ENCODE data around the gene RNF213.

Gene RNF213

GRCh38 chr17:80347536-80347935 lies 86.9 kb downstream of the RNF213 start:
- no peak overlapping the region for H3K4me3 ChIP-seq (ENCODE audit: low read depth, low read length)
- TF ChIP-seq POLR2A (IDR thresholded peaks at IDR 0.05; ENCODE audit: extremely low read depth, insufficient read length) = no peak
- no peak for TF ChIP-seq MYC (IDR thresholded peaks at IDR 0.05; ENCODE audit: low read depth, low read length)
- TF ChIP-seq CTCF (IDR thresholded peaks at IDR 0.05; ENCODE audit: low read depth, low read length) = no peak
- TF ChIP-seq, protein P1, sequence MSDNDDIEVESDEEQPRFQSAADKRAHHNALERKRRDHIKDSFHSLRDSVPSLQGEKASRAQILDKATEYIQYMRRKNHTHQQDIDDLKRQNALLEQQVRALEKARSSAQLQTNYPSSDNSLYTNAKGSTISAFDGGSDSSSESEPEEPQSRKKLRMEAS (IDR thresholded peaks at IDR 0.05; ENCODE audit: low read depth, low read length) = no peak
- no peak for DNase-seq (ENCODE audit: low read depth)

DNA sequence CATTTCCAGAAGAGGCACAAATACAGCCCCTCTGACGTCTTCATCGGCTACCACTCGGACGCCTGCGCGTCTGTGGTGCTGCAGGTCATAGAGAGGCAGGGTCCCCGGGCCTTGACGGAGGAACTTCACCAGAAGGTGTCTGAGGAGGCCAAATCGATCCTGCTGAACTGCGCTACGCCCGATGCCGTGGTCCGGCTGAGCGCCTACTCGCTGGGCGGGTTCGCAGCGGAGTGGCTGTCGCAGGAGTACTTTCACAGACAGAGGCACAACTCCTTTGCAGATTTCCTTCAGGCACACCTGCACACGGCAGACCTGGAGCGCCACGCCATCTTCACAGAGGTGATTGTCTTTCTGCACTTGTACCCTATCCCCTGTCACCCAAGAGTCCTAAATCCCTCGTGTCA lies 87.3 kb downstream of the RNF213 start:
- DNase-seq (ENCODE audit: low read depth) = no peak
- no peak overlapping the region for H3K4me3 ChIP-seq (ENCODE audit: low read depth, low read length)
- TF ChIP-seq POLR2A (IDR thresholded peaks at IDR 0.05; ENCODE audit: extremely low read depth, insufficient read length) = no peak

DNA sequence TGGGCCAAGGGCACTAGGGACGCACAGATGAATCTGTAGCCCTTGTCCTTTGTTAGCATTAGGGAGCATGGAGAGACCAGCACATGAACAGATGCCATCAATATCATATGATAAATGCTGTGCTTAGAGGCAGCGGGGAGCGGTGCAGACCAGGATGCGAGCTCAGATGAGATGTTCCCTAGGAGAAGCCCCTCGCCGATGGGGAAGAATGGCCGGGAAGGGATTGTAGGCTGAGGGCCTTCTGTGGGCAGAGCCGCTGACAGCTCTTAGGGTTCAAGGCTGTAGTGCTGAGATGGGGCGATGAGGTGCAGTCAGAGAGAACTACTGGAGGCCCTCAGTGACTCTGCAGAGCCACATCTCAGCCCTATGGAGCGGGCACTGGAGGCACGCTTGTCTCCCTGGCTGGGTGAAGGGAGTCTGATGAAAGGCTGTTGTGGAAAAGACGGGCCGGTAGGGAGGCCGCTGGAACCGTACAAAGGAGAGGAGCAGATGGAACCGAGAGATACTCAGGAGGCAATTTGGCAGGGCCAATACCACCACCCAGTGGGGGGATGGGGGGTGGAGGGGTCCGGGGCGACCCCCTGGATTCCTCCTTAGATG lies 88.0 kb downstream of the RNF213 start:
- DNase-seq (ENCODE audit: low read depth) = no peak
- TF ChIP-seq, protein P1 (IDR thresholded peaks at IDR 0.05; ENCODE audit: low read depth, low read length) = no peak
- TF ChIP-seq CTCF (IDR thresholded peaks at IDR 0.05; ENCODE audit: low read depth, low read length) (no peak), POLR2A (IDR thresholded peaks at IDR 0.05; ENCODE audit: extremely low read depth, insufficient read length) (no peak), MYC (IDR thresholded peaks at IDR 0.05; ENCODE audit: low read depth, low read length) (no peak)
- H3K4me3 ChIP-seq (ENCODE audit: low read depth, low read length) = no peak overlapping the region

GRCh38 chr17:80349151-80349651 lies 88.5 kb downstream of the RNF213 start:
- H3K4me3 ChIP-seq (ENCODE audit: low read depth, low read length) = no peak overlapping the region
- TF ChIP-seq CTCF (IDR thresholded peaks at IDR 0.05; ENCODE audit: low read depth, low read length) = no peak
- TF ChIP-seq, protein P1 (IDR thresholded peaks at IDR 0.05; ENCODE audit: low read depth, low read length) = no peak
- no peak for TF ChIP-seq MYC (IDR thresholded peaks at IDR 0.05; ENCODE audit: low read depth, low read length)
- no peak for TF ChIP-seq POLR2A (IDR thresholded peaks at IDR 0.05; ENCODE audit: extremely low read depth, insufficient read length)
- DNase-seq (ENCODE audit: low read depth) = peak; percentile 64

DNA sequence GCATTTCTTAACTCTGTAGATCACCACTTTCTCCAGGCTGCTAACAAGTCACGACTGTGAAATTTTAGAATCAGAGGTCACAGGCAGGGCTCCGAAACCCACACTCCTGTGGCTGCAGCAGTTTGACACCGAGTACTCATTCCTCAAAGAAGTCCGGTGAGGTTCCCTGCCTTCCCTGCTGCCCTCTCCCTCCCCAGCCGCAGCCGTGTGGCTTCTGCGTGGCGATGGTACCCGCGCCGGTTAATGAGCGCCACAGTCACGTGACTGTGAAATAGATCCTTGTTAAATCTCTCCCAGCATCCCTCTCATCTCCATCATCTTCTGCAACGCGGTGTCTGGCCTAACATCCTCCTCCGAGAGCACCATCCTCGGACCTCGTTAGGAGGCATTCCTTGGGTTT lies 89.1 kb downstream of the RNF213 start:
- DNase-seq (ENCODE audit: low read depth) = no peak
- no peak for TF ChIP-seq CTCF (IDR thresholded peaks at IDR 0.05; ENCODE audit: low read depth, low read length)
- TF ChIP-seq, protein P1 (IDR thresholded peaks at IDR 0.05; ENCODE audit: low read depth, low read length) = no peak
- TF ChIP-seq POLR2A (IDR thresholded peaks at IDR 0.05; ENCODE audit: extremely low read depth, insufficient read length) = no peak
- no peak for TF ChIP-seq MYC (IDR thresholded peaks at IDR 0.05; ENCODE audit: low read depth, low read length)
- H3K4me3 ChIP-seq (ENCODE audit: low read depth, low read length) = no peak overlapping the region

GRCh38 chr17:80352216-80352895 lies 91.7 kb downstream of the RNF213 start:
- DNase-seq (ENCODE audit: low read depth) = no peak
- no peak overlapping the region for H3K4me3 ChIP-seq (ENCODE audit: low read depth, low read length)
- no peak for TF ChIP-seq CTCF (IDR thresholded peaks at IDR 0.05; ENCODE audit: low read depth, low read length)
- TF ChIP-seq, protein P1 (IDR thresholded peaks at IDR 0.05; ENCODE audit: low read depth, low read length) = no peak
- no peak for TF ChIP-seq POLR2A (IDR thresholded peaks at IDR 0.05; ENCODE audit: extremely low read depth, insufficient read length)
- TF ChIP-seq MYC (IDR thresholded peaks at IDR 0.05; ENCODE audit: low read depth, low read length) = no peak

All from NB4 (cell line).